ENCODE results near the gene PRKD1. TPM values are rescaled to one million over a fixed set of nuclear protein-coding genes. Genes with fewer than 3 reads are reported as not detected.

PRKD1 gene
- total and polyA plus RNA-seq, 11 donors: 0.99 to 8.8 (median 3.6) TPM

DNA sequence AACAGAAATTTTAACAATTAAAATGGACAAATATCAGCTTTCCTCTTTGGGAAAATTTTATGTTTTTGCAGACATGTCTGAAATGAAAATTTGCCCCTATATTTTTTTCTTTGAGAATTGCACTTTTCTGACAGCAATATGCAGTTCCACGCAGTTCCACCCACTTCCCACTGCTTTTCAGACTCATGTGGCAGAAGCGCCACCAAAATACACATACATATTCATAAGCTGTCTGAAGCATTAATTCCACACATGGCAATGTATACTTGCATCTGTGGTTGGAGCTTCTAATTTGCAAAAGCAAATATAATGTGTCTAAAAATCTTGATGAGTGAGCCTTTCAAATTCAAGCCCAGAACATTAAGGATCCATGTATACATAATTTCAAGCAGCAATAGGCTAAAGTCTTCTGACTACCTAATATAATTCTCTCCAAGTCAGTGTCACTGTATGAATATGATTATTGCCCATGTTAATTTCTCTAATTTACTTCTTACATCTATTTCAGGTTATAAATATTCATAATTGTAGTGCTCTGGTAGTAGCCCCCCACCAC is 129.5 kb downstream of the PRKD1 start:
- no peaks in the 10 kb centered on the region for H3K4me1 ChIP-seq
- H3K4me3 ChIP-seq: no peak overlapping the region
- DNase-seq (no peak), ATAC-seq (no peak)
- intact Hi-C loops (cut with DNase I): no loop called here
- H3K27ac ChIP-seq: no peak overlapping the region
- WGBS, 4 donors: 95 to 99% (median 99%) methylated on average over 2 of the region's 2 CpGs
- no peaks in the 10 kb centered on the region for H3K27me3 ChIP-seq
- H3K9me3 ChIP-seq: no peaks in the 10 kb centered on the region
- no peaks in the 10 kb centered on the region for H3K36me3 ChIP-seq
- TF ChIP-seq, protein P1, sequence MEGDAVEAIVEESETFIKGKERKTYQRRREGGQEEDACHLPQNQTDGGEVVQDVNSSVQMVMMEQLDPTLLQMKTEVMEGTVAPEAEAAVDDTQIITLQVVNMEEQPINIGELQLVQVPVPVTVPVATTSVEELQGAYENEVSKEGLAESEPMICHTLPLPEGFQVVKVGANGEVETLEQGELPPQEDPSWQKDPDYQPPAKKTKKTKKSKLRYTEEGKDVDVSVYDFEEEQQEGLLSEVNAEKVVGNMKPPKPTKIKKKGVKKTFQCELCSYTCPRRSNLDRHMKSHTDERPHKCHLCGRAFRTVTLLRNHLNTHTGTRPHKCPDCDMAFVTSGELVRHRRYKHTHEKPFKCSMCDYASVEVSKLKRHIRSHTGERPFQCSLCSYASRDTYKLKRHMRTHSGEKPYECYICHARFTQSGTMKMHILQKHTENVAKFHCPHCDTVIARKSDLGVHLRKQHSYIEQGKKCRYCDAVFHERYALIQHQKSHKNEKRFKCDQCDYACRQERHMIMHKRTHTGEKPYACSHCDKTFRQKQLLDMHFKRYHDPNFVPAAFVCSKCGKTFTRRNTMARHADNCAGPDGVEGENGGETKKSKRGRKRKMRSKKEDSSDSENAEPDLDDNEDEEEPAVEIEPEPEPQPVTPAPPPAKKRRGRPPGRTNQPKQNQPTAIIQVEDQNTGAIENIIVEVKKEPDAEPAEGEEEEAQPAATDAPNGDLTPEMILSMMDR (IDR thresholded peaks at IDR 0.05): no peak
- no peak for TF ChIP-seq POLR2A (IDR thresholded peaks at IDR 0.05)

DNA sequence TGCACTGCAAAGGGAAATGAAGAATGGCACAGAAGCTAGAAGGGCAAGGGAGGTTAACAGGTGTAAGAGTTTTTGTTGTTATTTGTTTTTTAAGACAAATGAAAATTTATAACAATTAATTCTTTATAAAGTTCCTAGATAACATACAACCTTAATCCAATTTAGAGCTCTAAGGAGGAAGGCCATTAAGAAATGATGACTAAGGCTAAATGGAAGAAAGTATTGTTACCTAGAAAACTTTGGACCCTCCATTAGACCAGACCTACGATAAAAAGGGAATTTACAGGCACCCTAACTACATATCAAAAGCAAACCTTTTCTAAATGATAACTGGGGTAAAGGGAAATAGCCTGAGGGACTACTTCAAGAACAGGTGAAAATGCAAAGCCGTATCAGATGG is 130.8 kb downstream of the PRKD1 start:
- no peaks in the 10 kb centered on the region for H3K9me3 ChIP-seq
- H3K27me3 ChIP-seq: no peaks in the 10 kb centered on the region
- H3K36me3 ChIP-seq: no peaks in the 10 kb centered on the region
- H3K4me3 ChIP-seq: no peak overlapping the region
- no peaks in the 10 kb centered on the region for H3K4me1 ChIP-seq
- ATAC-seq (no peak), DNase-seq (no peak)
- WGBS, 4 donors: 96 to 99% (median 98%) methylated on average over 2 of the region's 2 CpGs
- no peak overlapping the region for H3K27ac ChIP-seq
- intact Hi-C loops (cut with DNase I): no loop called here
- no peak for TF ChIP-seq POLR2A (IDR thresholded peaks at IDR 0.05)
- TF ChIP-seq, protein P1 (IDR thresholded peaks at IDR 0.05): no peak

DNA sequence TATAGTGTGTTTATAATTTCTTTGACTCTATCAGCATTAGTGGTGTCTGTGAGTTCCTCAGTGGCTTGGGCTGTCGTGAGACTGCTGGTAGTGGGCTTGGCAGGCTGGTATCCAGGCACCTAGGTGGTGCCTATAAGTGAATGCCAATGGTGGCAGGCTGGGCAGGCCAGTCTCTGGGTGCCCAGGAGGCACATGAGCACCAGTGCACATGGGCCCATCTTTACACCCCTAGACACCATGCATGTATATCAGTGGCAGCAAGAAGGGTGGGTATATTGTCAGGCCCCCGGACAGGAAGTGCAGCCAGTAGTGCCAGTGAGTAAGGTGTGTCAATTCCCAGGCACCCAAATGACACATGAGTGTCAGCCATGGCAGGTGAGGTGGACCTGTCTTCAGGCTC is 138.2 kb downstream of the PRKD1 start:
- Histone ChIP-seq H3K4me3 (no peak overlapping the region), H3K27ac (no peak overlapping the region), H3K4me1 (no peaks in the 10 kb centered on the region), H3K36me3 (no peaks in the 10 kb centered on the region), H3K9me3 (peaks cover 0 to 6% (median 0%) of the 10 kb centered on the region in 12 donors), H3K27me3 (no peaks in the 10 kb centered on the region)
- intact Hi-C loops (cut with DNase I): no loop called here
- 90 to 97% (median 94%) methylated on average over 2 of the region's 2 CpGs for WGBS, 4 donors
- ATAC-seq (no peak), DNase-seq (no peak)
- TF ChIP-seq POLR2A (IDR thresholded peaks at IDR 0.05): no peak
- TF ChIP-seq, protein P1 (IDR thresholded peaks at IDR 0.05): no peak

DNA sequence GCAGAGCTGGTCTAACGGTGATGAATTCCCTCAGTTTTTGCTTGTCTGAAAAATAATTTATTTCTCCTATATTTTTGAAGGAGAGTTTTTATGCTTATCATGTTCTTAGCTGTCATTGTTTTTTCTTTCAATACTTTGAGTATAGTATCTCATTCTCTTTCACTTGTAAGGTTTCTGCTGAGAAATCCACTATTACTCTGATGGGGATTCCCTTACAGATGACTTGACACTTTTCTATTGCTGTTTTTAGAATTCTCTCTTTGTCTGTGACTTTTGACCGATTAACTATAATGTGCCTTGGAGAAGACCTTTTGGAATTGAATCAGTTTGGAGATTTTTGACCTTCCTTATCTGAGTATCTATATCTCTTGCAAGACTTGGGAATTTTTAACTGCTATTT is 139.6 kb downstream of the PRKD1 start:
- H3K27me3 ChIP-seq: no peaks in the 10 kb centered on the region
- no peaks in the 10 kb centered on the region for H3K36me3 ChIP-seq
- intact Hi-C loops (cut with DNase I): no loop called here
- DNase-seq (no peak), ATAC-seq (no peak)
- no peak overlapping the region for H3K4me3 ChIP-seq
- no peak overlapping the region for H3K27ac ChIP-seq
- peaks cover 0 to 19% (median 7%) of the 10 kb centered on the region in 12 donors for H3K9me3 ChIP-seq
- no peaks in the 10 kb centered on the region for H3K4me1 ChIP-seq
- WGBS, 4 donors: 73 to 94% (median 91%) methylated on average over 2 of the region's 2 CpGs
- TF ChIP-seq, protein P1 (IDR thresholded peaks at IDR 0.05): no peak
- no peak for TF ChIP-seq POLR2A (IDR thresholded peaks at IDR 0.05)
